Measurements from ENCODE around the gene ZWILCH. TPM values are rescaled to one million over a fixed set of nuclear protein-coding genes. Genes with fewer than 3 reads are reported as not detected.

The ZWILCH gene
- total RNA-seq, 6 experiments from 2014 or later = 1.1 to 4.9 (median 2.5) TPM

GRCh38 chr15:66483131-66483566 is 22.0 kb upstream of the ZWILCH start:
- WGBS (ENCODE audit: insufficient coverage, low coverage, low lambda C conversion rate, missing lambda C conversion rate) = 20% methylated on average over 2 of the region's 3 CpGs
- no peak overlapping the region for H3K4me3 ChIP-seq
- H3K4me1 ChIP-seq = peaks cover 0 to 57% (median 29%) of the 10 kb centered on the region in 4 donors
- DNase-seq = peak; percentile 86 to 97 (median 95)
- TF ChIP-seq, protein P1, sequence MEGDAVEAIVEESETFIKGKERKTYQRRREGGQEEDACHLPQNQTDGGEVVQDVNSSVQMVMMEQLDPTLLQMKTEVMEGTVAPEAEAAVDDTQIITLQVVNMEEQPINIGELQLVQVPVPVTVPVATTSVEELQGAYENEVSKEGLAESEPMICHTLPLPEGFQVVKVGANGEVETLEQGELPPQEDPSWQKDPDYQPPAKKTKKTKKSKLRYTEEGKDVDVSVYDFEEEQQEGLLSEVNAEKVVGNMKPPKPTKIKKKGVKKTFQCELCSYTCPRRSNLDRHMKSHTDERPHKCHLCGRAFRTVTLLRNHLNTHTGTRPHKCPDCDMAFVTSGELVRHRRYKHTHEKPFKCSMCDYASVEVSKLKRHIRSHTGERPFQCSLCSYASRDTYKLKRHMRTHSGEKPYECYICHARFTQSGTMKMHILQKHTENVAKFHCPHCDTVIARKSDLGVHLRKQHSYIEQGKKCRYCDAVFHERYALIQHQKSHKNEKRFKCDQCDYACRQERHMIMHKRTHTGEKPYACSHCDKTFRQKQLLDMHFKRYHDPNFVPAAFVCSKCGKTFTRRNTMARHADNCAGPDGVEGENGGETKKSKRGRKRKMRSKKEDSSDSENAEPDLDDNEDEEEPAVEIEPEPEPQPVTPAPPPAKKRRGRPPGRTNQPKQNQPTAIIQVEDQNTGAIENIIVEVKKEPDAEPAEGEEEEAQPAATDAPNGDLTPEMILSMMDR (IDR thresholded peaks at IDR 0.05) = no peak
- TF ChIP-seq POLR2A (IDR thresholded peaks at IDR 0.05) = no peak
- no peaks in the 10 kb centered on the region for H3K9me3 ChIP-seq
- peak overlapping the region in 2 of 3 donors; percentile 69 to 89 for H3K27ac ChIP-seq
- no peaks in the 10 kb centered on the region for H3K27me3 ChIP-seq
- H3K36me3 ChIP-seq = no peaks in the 10 kb centered on the region
- peak; percentile 79 to 89 (median 86) for ATAC-seq
- intact Hi-C loops (cut with DNase I) = no loop called here

DNA sequence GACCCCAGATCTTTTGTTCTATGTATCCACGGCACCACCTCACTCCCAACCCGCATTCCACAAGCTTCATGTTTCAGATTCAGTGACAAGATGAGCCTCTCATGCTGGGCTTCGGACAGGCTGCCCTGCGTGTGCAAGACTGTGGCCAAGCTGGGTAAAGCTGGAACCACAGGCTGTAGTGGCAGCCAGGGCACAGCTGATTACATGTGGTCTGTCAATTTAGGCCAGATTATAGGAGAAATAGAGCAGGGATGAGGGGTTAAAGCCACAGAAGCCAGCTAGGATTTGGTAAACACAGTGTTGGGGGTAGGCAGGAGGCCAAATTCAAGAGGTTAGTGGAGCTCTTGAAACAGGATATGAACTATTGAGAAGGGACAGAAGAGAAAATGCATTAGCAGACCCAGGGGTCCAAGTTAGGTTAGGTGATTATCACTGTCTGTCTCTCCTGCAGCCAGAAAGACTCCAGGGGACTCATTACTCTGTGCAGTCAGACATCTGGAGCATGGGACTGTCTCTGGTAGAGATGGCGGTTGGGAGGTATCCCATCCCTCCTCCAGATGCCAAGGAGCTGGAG is 20.5 kb upstream of the ZWILCH start:
- Histone ChIP-seq H3K4me1 (peaks cover 0 to 72% (median 36%) of the 10 kb centered on the region in 4 donors), H3K27ac (peak overlapping the region in 2 of 3 donors; percentile 7 to 89)

DNA sequence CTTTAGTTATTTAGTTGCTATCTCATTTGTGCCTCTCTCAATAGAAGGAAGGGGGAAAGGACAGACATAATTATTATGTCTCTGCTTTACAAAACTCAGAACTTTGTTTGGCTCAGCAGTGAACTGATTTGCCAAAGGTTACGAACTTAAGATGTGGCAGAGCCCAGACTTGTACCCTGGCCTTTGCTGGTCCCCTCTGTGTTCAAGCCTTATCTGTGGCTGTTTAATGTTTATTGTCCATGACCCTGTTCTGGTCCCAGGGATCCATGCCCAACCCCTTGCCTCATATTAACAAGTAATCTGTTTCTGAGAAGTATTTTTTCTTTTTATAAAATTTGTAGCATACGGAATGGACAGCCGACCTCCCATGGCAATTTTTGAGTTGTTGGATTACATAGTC is 18.2 kb upstream of the ZWILCH start:
- peaks cover 0 to 23% (median 8%) of the 10 kb centered on the region in 4 donors for H3K36me3 ChIP-seq
- intact Hi-C loops (cut with DNase I) = no loop called here
- WGBS (ENCODE audit: insufficient coverage, low coverage, low lambda C conversion rate, missing lambda C conversion rate) = 26% methylated on average over 3 of the region's 3 CpGs

More for the DNA sequence above, 20.5 kb upstream of the ZWILCH start:
- intact Hi-C loops (cut with DNase I) = no loop called here
- TF ChIP-seq, protein P1 (IDR thresholded peaks at IDR 0.05) = no peak
- TF ChIP-seq POLR2A (IDR thresholded peaks at IDR 0.05) = no peak
- H3K4me3 ChIP-seq = peak overlapping the region in 2 of 3 donors; percentile 5 to 43
- H3K9me3 ChIP-seq = no peaks in the 10 kb centered on the region
- ATAC-seq = peak; percentile 20 to 56 (median 49)
- peaks cover 0 to 4% (median under 1%) of the 10 kb centered on the region in 4 donors for H3K36me3 ChIP-seq
- peak in 2 of 3 donors; percentile 80 to 85 for DNase-seq
- 54% methylated on average over 3 of the region's 5 CpGs for WGBS (ENCODE audit: insufficient coverage, low coverage, low lambda C conversion rate, missing lambda C conversion rate)
- H3K27me3 ChIP-seq = no peaks in the 10 kb centered on the region

DNA sequence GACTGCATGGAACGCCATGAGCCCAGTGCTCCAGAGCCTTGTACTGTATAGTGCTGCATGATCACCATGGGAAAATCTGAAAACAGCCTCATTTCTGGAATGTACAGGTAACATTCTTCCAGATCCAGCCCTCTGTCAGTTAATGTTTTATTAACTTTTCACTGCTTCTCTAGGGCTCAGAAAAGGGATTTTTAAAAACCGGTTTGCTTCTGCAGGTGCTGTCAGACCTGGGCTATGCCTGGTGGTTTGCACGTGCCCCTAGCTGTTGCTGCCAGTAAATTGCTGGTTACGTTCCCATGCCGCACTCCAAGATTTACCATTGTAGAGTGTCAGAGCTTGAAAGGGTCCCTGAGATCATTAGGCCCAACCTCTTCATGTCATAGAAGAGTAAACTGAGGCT is 16.6 kb upstream of the ZWILCH start:
- Histone ChIP-seq H3K4me1 (peaks cover 0 to 72% (median 29%) of the 10 kb centered on the region in 4 donors), H3K27ac (peak overlapping the region in 2 of 3 donors; percentile 49 to 89), H3K4me3 (peak overlapping the region in 2 of 3 donors; percentile 33 to 43), H3K9me3 (no peaks in the 10 kb centered on the region), H3K27me3 (no peaks in the 10 kb centered on the region), H3K36me3 (peaks cover 0 to 40% (median 11%) of the 10 kb centered on the region in 4 donors)
- TF ChIP-seq, protein P1 (IDR thresholded peaks at IDR 0.05) = no peak
- TF ChIP-seq POLR2A (IDR thresholded peaks at IDR 0.05) = no peak
- intact Hi-C loops (cut with DNase I) = no loop called here
- 25% methylated on average over 3 of the region's 5 CpGs for WGBS (ENCODE audit: insufficient coverage, low coverage, low lambda C conversion rate, missing lambda C conversion rate)
- ATAC-seq (peak; percentile 4 to 32 (median 12)), DNase-seq (no peak)

More for the DNA sequence above, 18.2 kb upstream of the ZWILCH start:
- ATAC-seq (peak; percentile 15 to 61 (median 56)), DNase-seq (peak in 2 of 3 donors; percentile 71 to 86)
- TF ChIP-seq, protein P1 (IDR thresholded peaks at IDR 0.05) = no peak
- TF ChIP-seq POLR2A (IDR thresholded peaks at IDR 0.05) = no peak
- peak overlapping the region in 2 of 3 donors; percentile 49 to 89 for H3K27ac ChIP-seq
- H3K9me3 ChIP-seq = no peaks in the 10 kb centered on the region
- H3K4me3 ChIP-seq = peak overlapping the region in 2 of 3 donors; percentile 33 to 43
- H3K27me3 ChIP-seq = no peaks in the 10 kb centered on the region
- H3K4me1 ChIP-seq = peaks cover 0 to 82% (median 35%) of the 10 kb centered on the region in 4 donors
